SK-N-SH treated with all-trans-retinoic acid at 6 μM for 48 hours (cell line): ENCODE data around the gene NGDN.

Experiments used
- ATAC-seq: fragments of 200-7000 bp; cut with Tn5 transposase; 3 replicates; pipeline ENCODE4 v1.9.1; 2020; ENCODE audit warnings: mild to moderate bottlenecking, moderate library complexity
- ARNTL ChIP-seq: fragments of 450-650 bp; formaldehyde crosslinking; IDR thresholded peaks from 2 replicates; pipeline ENCODE4 v1.5.0; 2020; ENCODE audit warnings: low read depth, mild to moderate bottlenecking, moderate library complexity, borderline replicate concordance
- BACH2 ChIP-seq: fragments of 250-450 bp; sonication (Bioruptor Pico); IDR thresholded peaks from 2 replicates; pipeline ENCODE4 v1.9.0; 2021; ENCODE audit warnings: mild to moderate bottlenecking, borderline replicate concordance
- CREB5 ChIP-seq: fragments of 250-450 bp; sonication (Bioruptor Pico); IDR thresholded peaks from 2 replicates; pipeline ENCODE4 v1.5.1; 2020; ENCODE audit warnings: low read depth, mild to moderate bottlenecking, moderate library complexity
- CSDC2 ChIP-seq: fragments of 250-450 bp; sonication (Bioruptor Pico); IDR thresholded peaks from 2 replicates; pipeline ENCODE4 v1.5.0; 2020; ENCODE audit warnings: mild to moderate bottlenecking, moderate library complexity
- CSRNP3 ChIP-seq: fragments of 250-450 bp; sonication (Bioruptor Pico); IDR thresholded peaks from 2 replicates; pipeline ENCODE4 v1.5.1; 2021; ENCODE audit warnings: mild to moderate bottlenecking, moderate library complexity
- ESRRG ChIP-seq: fragments of 250-450 bp; sonication (Bioruptor Pico); IDR thresholded peaks from 2 replicates; pipeline ENCODE4 v1.6.1; 2021; ENCODE audit warnings: mild to moderate bottlenecking
- GLIS3 ChIP-seq: fragments of 250-450 bp; sonication (Bioruptor Pico); IDR thresholded peaks from 2 replicates; pipeline ENCODE4 v1.5.0; 2020; ENCODE audit warnings: mild to moderate bottlenecking, moderate library complexity
- ISL1 ChIP-seq: fragments of 250-450 bp; sonication (Bioruptor Pico); IDR thresholded peaks from 2 replicates; pipeline ENCODE4 v2.1.2; 2022; ENCODE audit warnings: mild to moderate bottlenecking, moderate library complexity
- OSR1 ChIP-seq: fragments of 250-450 bp; sonication (Bioruptor Pico); IDR thresholded peaks from 2 replicates; pipeline ENCODE4 v1.8.0; 2022; ENCODE audit warnings: moderate library complexity, mild to moderate bottlenecking, inconsistent platforms
- PATZ1 ChIP-seq: fragments of 250-450 bp; sonication (Bioruptor Pico); IDR thresholded peaks from 2 replicates; pipeline ENCODE4 v1.8.0; 2020; ENCODE audit warnings: mild to moderate bottlenecking, moderate library complexity, borderline replicate concordance
- POU6F1 ChIP-seq: fragments of 250-450 bp; sonication (Bioruptor Pico); IDR thresholded peaks from 2 replicates; pipeline ENCODE4 v1.8.0; 2021; ENCODE audit warnings: low read depth, mild to moderate bottlenecking, moderate library complexity, borderline replicate concordance
- PPARA ChIP-seq: fragments of 250-450 bp; sonication (Bioruptor Pico); IDR thresholded peaks from 2 replicates; pipeline ENCODE4 v1.5.0; 2020; ENCODE audit warnings: mild to moderate bottlenecking, borderline replicate concordance
- RARB ChIP-seq: fragments of 250-450 bp; sonication (Bioruptor Pico); IDR thresholded peaks from 2 replicates; pipeline ENCODE4 v1.8.0; 2021; ENCODE audit warnings: mild to moderate bottlenecking, moderate library complexity
- SNAI2 ChIP-seq: fragments of 250-450 bp; sonication (Bioruptor Pico); IDR thresholded peaks from 2 replicates; pipeline ENCODE4 v1.5.0; 2020; ENCODE audit warnings: mild to moderate bottlenecking, moderate library complexity
- TCF4 ChIP-seq: fragments of 250-450 bp; sonication (Bioruptor Pico); IDR thresholded peaks from 2 replicates; pipeline ENCODE4 v1.8.0; 2021; ENCODE audit warnings: mild to moderate bottlenecking, moderate library complexity, borderline replicate concordance
- TOX ChIP-seq: fragments of 250-450 bp; sonication (Bioruptor Pico); IDR thresholded peaks from 2 replicates; pipeline ENCODE4 v1.8.0; 2021; ENCODE audit warnings: mild to moderate bottlenecking, moderate library complexity, borderline replicate concordance
- TSHZ2 ChIP-seq: fragments of 250-450 bp; sonication (Bioruptor Pico); IDR thresholded peaks from 2 replicates; pipeline ENCODE4 v1.5.0; 2020; ENCODE audit warnings: mild to moderate bottlenecking, moderate library complexity
- ZC3H10 ChIP-seq: fragments of 250-450 bp; sonication (Bioruptor Pico); IDR thresholded peaks from 2 replicates; pipeline ENCODE4 v1.5.1; 2021; ENCODE audit warnings: mild to moderate bottlenecking, moderate library complexity
- ZFP3 ChIP-seq: fragments of 250-450 bp; sonication (Bioruptor Pico); IDR thresholded peaks from 2 replicates; pipeline ENCODE4 v1.5.0; 2020; ENCODE audit warnings: mild to moderate bottlenecking, moderate library complexity
- ZFP30 ChIP-seq: fragments of 450-650 bp; formaldehyde crosslinking; IDR thresholded peaks from 2 replicates; pipeline ENCODE4 v1.5.0; 2022; ENCODE audit warnings: mild to moderate bottlenecking, moderate library complexity
- ZNF565 ChIP-seq: fragments of 450-650 bp; formaldehyde crosslinking; conservative IDR thresholded peaks from 2 replicates; pipeline ENCODE4 v1.5.0; 2020; ENCODE audit warnings: low read depth, mild to moderate bottlenecking, moderate library complexity
- ZNF70 ChIP-seq: fragments of 450-650 bp; formaldehyde crosslinking; IDR thresholded peaks from 2 replicates; pipeline ENCODE4 v1.5.0; 2020; ENCODE audit warnings: mild to moderate bottlenecking, moderate library complexity
- ZNF8 ChIP-seq: fragments of 450-650 bp; formaldehyde crosslinking; IDR thresholded peaks from 2 replicates; pipeline ENCODE4 v1.5.0; 2020; ENCODE audit warnings: mild to moderate bottlenecking, moderate library complexity

NGDN gene

GRCh38 chr14:23512156-23512555, 42.7 kb downstream of the NGDN start:
- peak; percentile 33 for ATAC-seq
- TF ChIP-seq ZFP3 (CRISPR knock-in tag) (no peak), PATZ1 (CRISPR knock-in tag) (no peak), CREB5 (CRISPR knock-in tag) (no peak), CSRNP3 (no peak), RARB (CRISPR knock-in tag) (no peak), OSR1 (no peak), GLIS3 (CRISPR knock-in tag) (no peak), TSHZ2 (CRISPR knock-in tag) (no peak), TCF4 (no peak), SNAI2 (CRISPR knock-in tag) (no peak), TOX (CRISPR knock-in tag) (no peak), ZC3H10 (no peak), ZNF70 (CRISPR knock-in tag) (no peak), ISL1 (no peak), ZFP30 (no peak), ESRRG (no peak), PPARA (CRISPR knock-in tag) (no peak), ZNF565 (no peak), POU6F1 (CRISPR knock-in tag) (no peak), ZNF8 (CRISPR knock-in tag) (no peak)
- TF ChIP-seq, all 23 proteins: peak for 0

GRCh38 chr14:23513005-23513817, 43.7 kb downstream of the NGDN start:
- TF ChIP-seq CSDC2 (CRISPR knock-in tag) (no peak), BACH2 (no peak)
- peak; percentile 71 for ATAC-seq

- no peak for TF ChIP-seq ZNF70 (CRISPR knock-in tag)
- no peak for TF ChIP-seq ZNF8 (CRISPR knock-in tag)
- no peak for TF ChIP-seq ESRRG
- no peak for TF ChIP-seq ZNF565
- TF ChIP-seq TCF4 = no peak
- no peak for TF ChIP-seq ZC3H10
- TF ChIP-seq ARNTL (CRISPR knock-in tag) = no peak
- no peak for TF ChIP-seq POU6F1 (CRISPR knock-in tag)
- TF ChIP-seq ZFP30 = no peak
- TF ChIP-seq SNAI2 (CRISPR knock-in tag) = no peak
- no peak for TF ChIP-seq RARB (CRISPR knock-in tag)
- no peak for TF ChIP-seq ISL1
- no peak for TF ChIP-seq CSRNP3
- no peak for ATAC-seq
Observed at GRCh38 chr14:23513818-23514643, 44.5 kb downstream of the NGDN start.
